ENCODE data around the gene AQP2. TPM values are rescaled to one million over a fixed set of nuclear protein-coding genes. Genes with fewer than 3 reads are reported as not detected.

Gene AQP2
- total RNA-seq, 1 donor from 2014 or later, result not detected

GRCh38 chr12:49932533-49933130 is 17.9 kb upstream of the AQP2 start:
- TF ChIP-seq POLR2AphosphoS5 (IDR thresholded peaks at IDR 0.05; ENCODE audit: insufficient read depth in 1 of 2, low read depth in 1 of 2) (no peak), POLR2A (IDR thresholded peaks at IDR 0.05) (no peak), CTCF (IDR thresholded peaks at IDR 0.05) (no peak)
- Histone ChIP-seq H3K27me3 (no peaks in the 10 kb centered on the region), H3K4me3 (no peak overlapping the region), H3K27ac (no peak overlapping the region), H3K36me3 (no peaks in the 10 kb centered on the region), H3K4me1 (no peaks in the 10 kb centered on the region), H3K9me3 (no peaks in the 10 kb centered on the region)
- DNase-seq (ENCODE audit: extremely low spot score in 2 of 2), result no peak
- intact Hi-C loops (cut with DNase I), result no loop called here

GRCh38 chr12:49933796-49934195 is 16.7 kb upstream of the AQP2 start:
- no peak overlapping the region for H3K4me3 ChIP-seq
- no peaks in the 10 kb centered on the region for H3K27me3 ChIP-seq
- H3K9me3 ChIP-seq, result no peaks in the 10 kb centered on the region
- H3K36me3 ChIP-seq, result no peaks in the 10 kb centered on the region
- intact Hi-C loops (cut with DNase I), result no loop called here
- TF ChIP-seq CTCF (IDR thresholded peaks at IDR 0.05), result no peak
- no peak for DNase-seq (ENCODE audit: extremely low spot score in 2 of 2)
- no peak overlapping the region for H3K27ac ChIP-seq
- no peaks in the 10 kb centered on the region for H3K4me1 ChIP-seq

GRCh38 chr12:49934505-49934904 is 16.0 kb upstream of the AQP2 start:
- Histone ChIP-seq H3K27ac (no peak overlapping the region), H3K4me1 (no peaks in the 10 kb centered on the region), H3K36me3 (no peaks in the 10 kb centered on the region), H3K4me3 (no peak overlapping the region), H3K27me3 (no peaks in the 10 kb centered on the region), H3K9me3 (no peaks in the 10 kb centered on the region)
- TF ChIP-seq POLR2A (IDR thresholded peaks at IDR 0.05) (no peak), POLR2AphosphoS5 (IDR thresholded peaks at IDR 0.05; ENCODE audit: insufficient read depth in 1 of 2, low read depth in 1 of 2) (no peak), CTCF (IDR thresholded peaks at IDR 0.05) (no peak)
- intact Hi-C loops (cut with DNase I), result no loop called here
- no peak for DNase-seq (ENCODE audit: extremely low spot score in 2 of 2)

GRCh38 chr12:49936925-49937324 is 13.6 kb upstream of the AQP2 start:
- H3K9me3 ChIP-seq, result no peaks in the 10 kb centered on the region
- no peaks in the 10 kb centered on the region for H3K4me1 ChIP-seq
- H3K27me3 ChIP-seq, result no peaks in the 10 kb centered on the region
- H3K36me3 ChIP-seq, result no peaks in the 10 kb centered on the region
- no peak overlapping the region for H3K4me3 ChIP-seq
- TF ChIP-seq POLR2A (IDR thresholded peaks at IDR 0.05) (no peak), CTCF (IDR thresholded peaks at IDR 0.05) (no peak), POLR2AphosphoS5 (IDR thresholded peaks at IDR 0.05; ENCODE audit: insufficient read depth in 1 of 2, low read depth in 1 of 2) (no peak)
- H3K27ac ChIP-seq, result no peak overlapping the region
- intact Hi-C loops (cut with DNase I), result no loop called here
- no peak for DNase-seq (ENCODE audit: extremely low spot score in 2 of 2)

- no peak overlapping the region for H3K27ac ChIP-seq
- H3K4me1 ChIP-seq, result no peaks in the 10 kb centered on the region
- no peak for DNase-seq (ENCODE audit: extremely low spot score in 2 of 2)
- TF ChIP-seq CTCF (IDR thresholded peaks at IDR 0.05) (no peak), POLR2AphosphoS5 (IDR thresholded peaks at IDR 0.05; ENCODE audit: insufficient read depth in 1 of 2, low read depth in 1 of 2) (no peak), POLR2A (IDR thresholded peaks at IDR 0.05) (no peak)
- no peak overlapping the region for H3K4me3 ChIP-seq
- no peaks in the 10 kb centered on the region for H3K36me3 ChIP-seq
- intact Hi-C loops (cut with DNase I), result no loop called here
- H3K27me3 ChIP-seq, result no peaks in the 10 kb centered on the region
- no peaks in the 10 kb centered on the region for H3K9me3 ChIP-seq
Observed at GRCh38 chr12:49937639-49938300, 12.8 kb upstream of the AQP2 start.
